ENCODE data around the gene SURF1. TPM values are rescaled to one million over a fixed set of nuclear protein-coding genes. Genes with fewer than 3 reads are reported as not detected.
"Not testable (repeated sequence)": the region's sequence is repeated elsewhere in the genome, so short reads cannot be mapped to it uniquely, and the experiment has no call there.

Gene SURF1
- total RNA-seq, 3 donors from 2014 or later = 24.1 to 37.1 (median 30.6) TPM

DNA sequence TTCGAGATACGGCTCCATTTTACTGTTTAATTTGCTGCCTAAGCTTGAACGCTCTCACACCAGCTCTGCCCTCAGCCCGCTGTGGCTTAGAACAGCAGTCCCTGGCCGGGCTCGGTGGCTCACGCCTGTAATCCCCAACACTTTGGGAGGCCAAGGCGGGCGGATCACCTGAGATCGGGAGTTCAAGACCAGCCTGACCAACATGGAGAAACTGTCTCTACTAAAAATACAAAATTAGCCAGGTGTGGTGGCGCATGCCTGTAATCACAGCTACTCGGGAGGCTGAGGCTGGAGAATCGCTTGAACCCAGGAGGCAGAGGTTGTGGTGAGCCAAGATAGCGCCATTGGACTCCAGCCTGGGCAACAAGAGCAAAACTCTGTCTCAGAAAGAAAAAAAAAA is 21.0 kb upstream of the SURF1 start:
- not testable (repeated sequence) for H3K36me3 Mint-ChIP-seq (ENCODE audit: insufficient read depth); DNase-seq; ATAC-seq; H3K27me3 Mint-ChIP-seq (ENCODE audit: low read depth); H3K9me3 Mint-ChIP-seq
- peaks cover 24% of the 10 kb centered on the region for H3K4me1 Mint-ChIP-seq (ENCODE audit: low read depth)
- H3K4me3 Mint-ChIP-seq = peak overlapping the region; percentile 64

DNA sequence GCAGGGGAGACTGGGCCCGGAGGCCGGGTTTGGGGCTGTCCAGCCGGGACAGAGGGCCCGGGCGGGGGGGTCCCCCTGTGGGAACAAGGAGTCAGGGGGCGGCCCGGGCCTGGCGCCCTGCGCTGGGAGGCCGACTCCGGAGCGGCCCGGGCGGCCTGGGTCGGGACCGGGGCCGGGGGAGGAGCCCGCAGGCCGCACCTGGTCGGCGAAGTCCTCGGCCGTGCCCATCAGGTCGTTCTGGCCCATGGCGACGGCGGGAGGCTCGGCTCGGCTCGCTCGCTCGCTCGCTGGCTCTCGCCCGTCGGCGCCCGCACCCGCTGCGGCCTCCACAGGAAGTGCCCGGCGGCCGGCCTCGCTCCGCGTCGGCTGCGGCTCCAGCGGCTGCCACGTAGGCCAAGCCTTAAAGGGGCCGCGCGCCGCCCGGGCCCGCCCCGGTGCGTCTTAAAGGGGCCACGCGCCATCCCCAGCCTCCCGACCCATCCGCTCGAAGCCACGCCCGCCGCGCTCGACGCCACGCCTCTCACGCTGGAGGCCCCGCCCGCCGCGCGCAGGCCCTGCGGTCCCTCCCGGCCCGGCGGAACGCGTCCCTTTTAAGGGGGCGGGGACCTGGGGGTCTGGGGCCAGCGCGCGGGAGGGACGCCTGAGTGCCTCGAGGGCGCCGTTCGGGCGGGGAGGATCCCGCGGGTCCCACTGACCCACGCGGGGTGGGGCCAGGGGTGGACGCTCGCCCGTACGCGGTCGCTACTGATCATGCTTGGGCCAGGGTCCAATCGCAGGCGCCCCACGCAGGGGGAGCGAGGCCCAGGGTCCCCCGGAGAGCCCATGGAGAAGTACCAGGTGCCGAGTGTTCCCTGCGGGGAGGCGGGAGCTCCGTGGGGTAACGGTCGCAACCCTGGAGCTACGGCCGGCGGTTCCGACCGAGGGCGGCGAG is 19.7 kb upstream of the SURF1 start, which contains the start of the genes STKLD1 and SURF4:
Gene STKLD1, plus strand, starts transcription at position 643 of the 931 bp plus-strand sequence. Its CDS starts 108 bp downstream, at position 751.
Gene SURF4, minus strand, starts transcription at position 337 of the 931 bp plus-strand sequence. Its CDS starts 91 bp downstream, at position 246.
- DNase-seq = peak; percentile 95
- peaks cover 37% of the 10 kb centered on the region for H3K4me1 Mint-ChIP-seq (ENCODE audit: low read depth)
- peaks cover 13% of the 10 kb centered on the region for H3K36me3 Mint-ChIP-seq (ENCODE audit: insufficient read depth)
- ATAC-seq = peak; percentile 78 to 79
- no peaks in the 10 kb centered on the region for H3K9me3 Mint-ChIP-seq
- no peaks in the 10 kb centered on the region for H3K27me3 Mint-ChIP-seq (ENCODE audit: low read depth)
- H3K4me3 Mint-ChIP-seq = peak within 1 kb of the TSS; percentile 98

DNA sequence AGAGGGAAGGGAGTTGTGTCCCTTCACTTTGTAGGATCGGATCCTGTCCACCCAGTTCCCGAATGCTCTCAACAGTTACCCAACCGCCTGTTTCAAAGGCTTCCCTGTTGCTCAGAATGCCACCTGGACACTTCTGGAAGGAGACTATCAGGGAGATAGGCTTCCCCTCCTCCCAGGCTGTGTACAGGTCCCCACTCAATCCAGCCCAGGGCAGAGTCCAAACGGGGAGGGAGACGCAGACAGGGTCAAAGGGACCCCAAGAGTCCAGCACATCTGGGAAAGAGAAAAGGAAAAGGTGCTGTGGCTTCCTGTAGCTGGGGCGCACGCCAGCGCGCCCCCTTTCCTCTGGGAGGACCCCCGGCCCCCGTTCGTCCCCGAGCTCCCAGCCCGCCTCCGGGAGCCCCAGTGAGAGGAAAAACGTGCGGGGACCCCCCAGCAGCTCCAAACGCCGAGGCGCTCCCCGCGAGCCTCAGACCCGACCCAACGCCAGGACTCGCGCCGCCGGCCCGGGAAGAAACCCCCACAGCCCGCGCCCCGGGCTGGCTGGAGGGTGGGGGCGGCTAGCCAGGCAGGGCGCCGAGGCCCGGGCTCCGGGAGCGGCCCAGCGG is 18.9 kb upstream of the SURF1 start:
- Mint-ChIP-seq H3K4me3 (peak overlapping the region; percentile 98), H3K9me3 (no peaks in the 10 kb centered on the region), H3K36me3 (ENCODE audit: insufficient read depth) (peaks cover 21% of the 10 kb centered on the region), H3K27me3 (ENCODE audit: low read depth) (no peaks in the 10 kb centered on the region), H3K4me1 (ENCODE audit: low read depth) (peaks cover 45% of the 10 kb centered on the region)
- DNase-seq (no peak), ATAC-seq (peak in 1 of 2 donors; percentile 0)

DNA sequence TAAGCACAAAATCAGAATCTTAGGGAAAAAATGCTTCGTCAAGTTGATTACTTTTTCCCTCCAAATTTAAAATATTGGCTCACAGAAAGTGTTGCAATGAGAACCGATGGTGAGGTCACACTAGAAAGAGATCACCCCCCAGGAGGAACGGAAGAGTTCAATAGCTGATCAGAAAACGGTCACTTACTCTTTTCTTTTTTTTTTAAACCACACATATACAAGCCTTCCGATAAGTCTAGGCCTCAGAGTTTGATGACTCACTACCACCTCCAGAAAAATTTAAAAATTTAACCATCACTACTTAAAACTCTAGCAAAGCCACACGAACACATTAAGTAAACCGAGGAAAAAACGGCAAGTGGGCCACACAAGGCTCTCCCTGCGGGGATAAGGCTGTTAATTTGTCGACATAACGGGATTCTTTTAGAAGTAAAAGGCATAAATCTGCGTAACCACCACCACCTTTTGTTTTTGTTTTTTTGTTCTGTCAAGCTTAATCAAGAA is 18.4 kb upstream of the SURF1 start:
- Mint-ChIP-seq H3K4me3 (peak overlapping the region; percentile 98), H3K36me3 (ENCODE audit: insufficient read depth) (peaks cover 25% of the 10 kb centered on the region), H3K4me1 (ENCODE audit: low read depth) (peaks cover 51% of the 10 kb centered on the region), H3K9me3 (no peaks in the 10 kb centered on the region), H3K27me3 (ENCODE audit: low read depth) (no peaks in the 10 kb centered on the region)
- ATAC-seq = peak in 1 of 2 donors; percentile 1
- no peak for DNase-seq

DNA sequence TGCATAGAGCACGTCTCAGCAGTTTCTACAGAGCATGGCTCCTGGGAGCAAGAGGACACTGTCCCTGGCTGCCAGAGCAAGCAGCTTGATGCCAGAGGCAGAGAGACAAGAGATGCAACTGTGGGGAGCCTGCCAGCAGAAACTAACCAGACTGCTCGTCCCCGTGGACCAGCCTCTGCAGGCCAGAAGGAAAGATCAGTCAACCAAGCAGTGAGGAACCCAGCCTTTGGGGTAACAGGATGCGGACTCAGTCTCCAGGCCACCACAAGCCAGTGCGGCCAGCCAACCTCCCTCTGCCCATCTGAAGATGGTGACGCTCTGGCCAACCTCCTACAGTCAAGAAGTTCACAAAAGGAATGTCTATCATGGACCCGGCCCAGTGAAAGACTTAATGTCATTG is 15.9 kb upstream of the SURF1 start:
- peaks cover 39% of the 10 kb centered on the region for H3K36me3 Mint-ChIP-seq (ENCODE audit: insufficient read depth)

DNA sequence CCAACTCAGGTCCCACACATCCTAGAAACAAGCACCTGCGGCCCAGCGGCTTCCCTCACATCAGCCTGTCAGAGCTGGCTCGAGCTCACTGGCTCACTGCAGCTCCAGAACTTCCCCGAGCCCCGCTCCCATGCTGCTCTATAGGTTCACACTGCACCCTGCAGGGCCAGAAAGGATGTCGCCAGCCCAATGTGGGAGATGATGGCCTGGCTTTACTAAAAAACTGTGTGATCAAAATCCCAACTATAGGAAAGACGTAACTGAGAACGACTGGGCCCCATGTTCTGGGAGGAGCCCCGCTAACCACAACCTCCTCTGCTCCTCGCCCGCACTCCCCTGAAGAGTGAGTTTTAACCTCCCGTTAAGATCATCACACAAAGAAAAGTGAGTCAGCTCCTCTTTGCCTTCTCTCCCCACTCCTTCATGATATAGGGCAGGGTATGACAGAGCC is 15.0 kb upstream of the SURF1 start:
- ATAC-seq = peak; percentile 69 to 73

More for the DNA sequence above, 15.9 kb upstream of the SURF1 start:
- H3K27me3 Mint-ChIP-seq (ENCODE audit: low read depth) = no peaks in the 10 kb centered on the region
- no peaks in the 10 kb centered on the region for H3K9me3 Mint-ChIP-seq
- ATAC-seq (no peak), DNase-seq (no peak)
- H3K4me3 Mint-ChIP-seq = peak overlapping the region; percentile 98
- peaks cover 66% of the 10 kb centered on the region for H3K4me1 Mint-ChIP-seq (ENCODE audit: low read depth)

DNA sequence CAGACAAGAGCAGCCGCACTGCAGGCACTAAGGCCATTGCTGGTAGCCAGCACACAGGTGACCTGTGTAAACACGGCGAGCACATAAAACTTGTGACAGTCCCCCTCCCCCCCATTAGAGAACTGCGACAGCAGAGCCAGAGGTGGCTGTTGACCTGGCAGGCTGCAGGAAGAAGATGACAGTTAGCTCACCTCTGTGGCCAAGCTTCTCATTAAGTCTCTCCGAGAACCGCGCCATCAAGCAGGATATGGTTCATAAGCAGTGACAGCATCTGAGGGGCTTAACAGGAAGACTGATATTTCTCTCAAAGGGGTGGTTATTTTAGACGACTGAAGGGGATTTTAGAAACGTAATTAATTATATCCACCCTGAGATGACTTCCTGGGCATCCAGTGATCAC is 14.4 kb upstream of the SURF1 start:
- ATAC-seq = peak; percentile 23 to 25
- Mint-ChIP-seq H3K4me1 (ENCODE audit: low read depth) (peaks cover 70% of the 10 kb centered on the region), H3K27me3 (ENCODE audit: low read depth) (no peaks in the 10 kb centered on the region), H3K9me3 (no peaks in the 10 kb centered on the region), H3K4me3 (peak overlapping the region; percentile 98), H3K36me3 (ENCODE audit: insufficient read depth) (peaks cover 42% of the 10 kb centered on the region)
- peak; percentile 41 for DNase-seq

More for the DNA sequence above, 15.0 kb upstream of the SURF1 start:
- H3K36me3 Mint-ChIP-seq (ENCODE audit: insufficient read depth) = peaks cover 39% of the 10 kb centered on the region
- no peaks in the 10 kb centered on the region for H3K27me3 Mint-ChIP-seq (ENCODE audit: low read depth)
- DNase-seq = peak; percentile 64
- peaks cover 66% of the 10 kb centered on the region for H3K4me1 Mint-ChIP-seq (ENCODE audit: low read depth)
- H3K4me3 Mint-ChIP-seq = peak overlapping the region; percentile 98
- H3K9me3 Mint-ChIP-seq = no peaks in the 10 kb centered on the region

DNA sequence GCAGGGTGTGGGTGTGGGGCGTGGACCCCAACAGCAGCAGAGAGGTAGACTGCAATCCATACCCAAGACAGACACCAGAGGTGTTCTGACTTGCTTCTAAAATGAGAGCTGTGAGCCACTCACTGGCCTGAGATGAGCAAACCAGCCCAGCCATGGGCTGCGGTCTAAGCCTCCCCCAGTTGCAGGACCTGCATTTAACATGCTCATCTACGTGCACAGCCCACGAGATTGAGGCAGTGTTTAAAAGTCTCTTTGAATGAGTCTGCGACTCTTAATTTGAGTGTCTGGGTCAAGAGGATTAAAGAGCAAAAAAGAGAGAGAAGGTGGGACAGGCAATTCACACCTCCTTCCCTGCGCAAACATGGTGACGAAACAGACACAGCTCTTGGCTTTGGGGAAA is 13.6 kb upstream of the SURF1 start:
- ATAC-seq = peak in 1 of 2 donors; percentile 25

DNA sequence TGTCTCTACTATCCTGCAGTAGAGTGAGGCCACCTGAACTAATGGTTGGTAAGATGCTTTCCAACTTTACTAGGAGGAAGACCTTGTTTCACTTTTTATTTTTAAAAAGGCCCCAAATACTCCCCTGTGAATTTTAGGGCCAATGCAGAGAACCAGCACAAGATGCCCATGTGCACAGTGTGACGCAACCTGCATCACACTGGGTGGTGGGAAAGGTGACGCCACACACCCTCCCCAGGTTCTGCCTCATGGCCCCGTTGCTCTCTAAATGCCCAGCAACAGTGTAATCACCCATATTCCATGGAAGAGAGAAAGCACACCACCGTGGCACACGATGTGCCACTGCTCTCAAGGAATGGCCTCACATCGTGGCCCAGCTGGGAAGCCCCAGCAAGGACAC is 13.1 kb upstream of the SURF1 start:
- DNase-seq = no peak
- peaks cover 69% of the 10 kb centered on the region for H3K4me1 Mint-ChIP-seq (ENCODE audit: low read depth)
- no peaks in the 10 kb centered on the region for H3K9me3 Mint-ChIP-seq
- no peaks in the 10 kb centered on the region for H3K27me3 Mint-ChIP-seq (ENCODE audit: low read depth)
- peaks cover 38% of the 10 kb centered on the region for H3K36me3 Mint-ChIP-seq (ENCODE audit: insufficient read depth)
- no peak for ATAC-seq
- H3K4me3 Mint-ChIP-seq = peak overlapping the region; percentile 98

More for the DNA sequence above, 13.6 kb upstream of the SURF1 start:
- Mint-ChIP-seq H3K9me3 (no peaks in the 10 kb centered on the region), H3K4me1 (ENCODE audit: low read depth) (peaks cover 72% of the 10 kb centered on the region), H3K27me3 (ENCODE audit: low read depth) (no peaks in the 10 kb centered on the region), H3K36me3 (ENCODE audit: insufficient read depth) (peaks cover 42% of the 10 kb centered on the region), H3K4me3 (peak overlapping the region; percentile 98)
- no peak for DNase-seq

DNA sequence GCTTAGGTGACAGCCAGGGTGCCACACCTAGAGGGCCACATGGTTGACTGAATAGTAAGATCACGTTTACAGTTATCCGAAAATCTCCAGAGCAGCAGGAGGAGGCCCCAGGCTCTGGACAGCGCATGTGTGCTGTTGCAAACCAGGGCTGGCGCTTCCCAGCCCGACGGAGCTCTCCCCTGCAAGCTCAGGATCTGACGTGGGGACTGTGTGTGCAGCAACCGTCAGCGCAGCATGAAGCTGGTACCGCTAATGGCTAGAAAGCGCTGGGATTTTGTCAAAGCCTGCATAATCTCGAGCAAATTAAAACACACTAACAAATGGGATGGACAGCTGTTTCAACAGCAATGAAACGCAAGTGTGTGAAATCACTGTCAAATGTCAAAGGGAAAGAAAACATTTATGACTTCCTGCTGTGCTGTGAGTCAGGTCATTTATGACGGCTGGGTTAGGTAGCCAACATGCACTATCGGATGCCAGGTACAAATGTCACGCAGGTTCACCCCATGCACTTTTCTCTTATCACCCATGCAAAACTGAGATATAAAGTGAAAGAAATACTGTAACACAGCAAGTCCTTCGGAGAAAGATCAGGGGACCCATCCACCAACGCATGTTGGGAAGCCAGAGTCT is 12.1 kb upstream of the SURF1 start:
- no peaks in the 10 kb centered on the region for H3K9me3 Mint-ChIP-seq
- no peak for DNase-seq
- ATAC-seq = no peak
- peak overlapping the region; percentile 98 for H3K4me3 Mint-ChIP-seq
- H3K36me3 Mint-ChIP-seq (ENCODE audit: insufficient read depth) = peaks cover 45% of the 10 kb centered on the region
- no peaks in the 10 kb centered on the region for H3K27me3 Mint-ChIP-seq (ENCODE audit: low read depth)
- peaks cover 68% of the 10 kb centered on the region for H3K4me1 Mint-ChIP-seq (ENCODE audit: low read depth)

DNA sequence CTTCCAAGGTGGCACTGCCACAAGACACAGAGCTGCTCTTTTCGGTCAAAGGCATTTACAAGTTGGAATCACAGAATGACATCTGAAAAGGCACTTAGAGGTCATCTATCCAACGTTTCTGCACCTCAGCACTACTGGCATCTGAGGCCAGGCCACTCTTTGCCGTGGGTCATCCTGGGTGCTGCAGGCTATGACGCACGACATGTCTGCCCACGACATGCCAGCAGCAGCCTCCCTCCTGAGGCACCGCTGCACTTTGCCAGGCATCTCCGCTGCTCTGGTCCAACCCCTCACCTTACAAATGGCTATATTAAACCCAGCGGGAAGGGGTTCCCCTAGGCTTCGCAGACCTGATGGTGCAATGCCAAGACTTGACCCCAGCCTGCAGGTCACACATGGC is 11.5 kb upstream of the SURF1 start:
- ATAC-seq (no peak), DNase-seq (no peak)
- H3K36me3 Mint-ChIP-seq (ENCODE audit: insufficient read depth) = peaks cover 48% of the 10 kb centered on the region
- no peaks in the 10 kb centered on the region for H3K27me3 Mint-ChIP-seq (ENCODE audit: low read depth)
- H3K4me3 Mint-ChIP-seq = no peak overlapping the region
- H3K9me3 Mint-ChIP-seq = no peaks in the 10 kb centered on the region
- H3K4me1 Mint-ChIP-seq (ENCODE audit: low read depth) = peaks cover 62% of the 10 kb centered on the region

DNA sequence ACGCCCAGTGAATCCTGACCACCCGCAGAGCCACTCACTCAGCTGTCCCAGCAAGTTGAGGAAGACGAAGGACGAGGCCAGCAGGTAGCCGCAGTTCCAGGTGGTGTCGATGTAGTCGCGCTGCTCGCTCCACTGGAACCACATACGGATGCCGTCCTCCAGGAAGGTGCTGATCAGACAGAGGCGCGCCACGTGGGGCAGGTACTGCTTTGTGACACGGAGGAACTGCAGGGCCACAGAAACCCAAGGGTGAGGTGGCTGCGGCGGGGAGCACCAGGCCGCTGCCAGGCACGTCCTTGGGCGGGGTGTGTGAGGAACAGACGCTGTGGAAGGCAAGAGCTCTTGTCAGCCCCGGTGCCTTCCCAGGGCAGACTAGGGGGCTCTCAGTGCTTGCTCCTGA is 10.9 kb upstream of the SURF1 start:
- Mint-ChIP-seq H3K36me3 (ENCODE audit: insufficient read depth) (peaks cover 49% of the 10 kb centered on the region), H3K9me3 (no peaks in the 10 kb centered on the region), H3K4me1 (ENCODE audit: low read depth) (peaks cover 56% of the 10 kb centered on the region), H3K4me3 (no peak overlapping the region), H3K27me3 (ENCODE audit: low read depth) (no peaks in the 10 kb centered on the region)
- DNase-seq = no peak
- ATAC-seq = no peak

DNA sequence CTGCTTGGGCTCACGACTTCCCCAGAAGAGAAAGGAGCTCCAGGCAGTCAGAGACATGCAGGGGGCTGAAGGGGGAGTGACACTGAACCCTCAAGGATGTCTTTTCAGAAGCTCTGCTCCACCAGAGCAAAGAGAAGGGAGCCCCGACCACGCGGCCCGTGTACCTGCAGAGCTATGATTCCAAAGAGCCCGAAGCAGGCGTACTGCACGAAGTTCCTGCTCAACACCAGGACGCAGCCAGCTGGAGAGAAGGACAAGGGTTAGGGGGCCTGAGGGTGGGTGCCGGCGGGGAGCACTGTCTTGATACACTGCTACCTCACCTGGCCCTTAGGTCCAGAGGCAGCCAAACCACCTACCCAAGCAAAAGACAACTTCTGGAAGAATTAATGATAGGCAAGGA is 10.1 kb upstream of the SURF1 start:
- ATAC-seq (no peak), DNase-seq (no peak)
- H3K36me3 Mint-ChIP-seq (ENCODE audit: insufficient read depth) = peaks cover 53% of the 10 kb centered on the region
- H3K9me3 Mint-ChIP-seq = no peaks in the 10 kb centered on the region
- H3K27me3 Mint-ChIP-seq (ENCODE audit: low read depth) = no peaks in the 10 kb centered on the region
- no peak overlapping the region for H3K4me3 Mint-ChIP-seq
- peaks cover 50% of the 10 kb centered on the region for H3K4me1 Mint-ChIP-seq (ENCODE audit: low read depth)

Measured in activated T-cell treated with anti-CD3 and anti-CD28 coated beads, Interleukin-2, amount 50 U/mL, for 4 hours (primary cell).